NCI-H2029 (cell line): ENCODE data around the gene SEC14L5.
"Not testable (repeated sequence)": the region's sequence is repeated elsewhere in the genome, so short reads cannot be mapped to it uniquely, and the experiment has no call there.

ENCODE experiments used
- DNase-seq: peaks from one replicate; lab custom pipeline; 2025; lab: John Stamatoyannopoulos, UW

The SEC14L5 gene

GRCh38 chr16:4929619-4930018 lies 28.5 kb upstream of the SEC14L5 start:
- not testable (repeated sequence) for DNase-seq

GRCh38 chr16:4931381-4931780 lies 26.7 kb upstream of the SEC14L5 start:
- DNase-seq, result no peak

GRCh38 chr16:4933433-4933832 lies 24.7 kb upstream of the SEC14L5 start:
- no peak for DNase-seq

- no peak for DNase-seq
Observed at GRCh38 chr16:4933871-4934395, 24.2 kb upstream of the SEC14L5 start.

GRCh38 chr16:4934591-4934990 lies 23.5 kb upstream of the SEC14L5 start:
- no peak for DNase-seq

GRCh38 chr16:4935241-4935855 lies 22.8 kb upstream of the SEC14L5 start:
- DNase-seq, result no peak

- no peak for DNase-seq
Observed at GRCh38 chr16:4936181-4936990, 21.7 kb upstream of the SEC14L5 start.

- peak; percentile 60 for DNase-seq
Observed at GRCh38 chr16:4936991-4937781, 20.9 kb upstream of the SEC14L5 start, which contains the start of gene PPL. Gene PPL, minus strand, starts transcription at chr16:4937148. Its CDS starts 103 bp downstream, at chr16:4937045.

- no peak for DNase-seq
Observed at GRCh38 chr16:4937782-4938682, 20.1 kb upstream of the SEC14L5 start.

- DNase-seq, result no peak
Observed at GRCh38 chr16:4938683-4939030, 19.5 kb upstream of the SEC14L5 start.

- no peak for DNase-seq
Observed at GRCh38 chr16:4940719-4941118, 17.4 kb upstream of the SEC14L5 start.

GRCh38 chr16:4942481-4942880 lies 15.6 kb upstream of the SEC14L5 start:
- DNase-seq, result no peak

GRCh38 chr16:4944333-4945281 lies 13.5 kb upstream of the SEC14L5 start:
- DNase-seq, result peak; percentile 76

- DNase-seq, result no peak
Observed at GRCh38 chr16:4945560-4946502, 12.3 kb upstream of the SEC14L5 start.

- no peak for DNase-seq
Observed at GRCh38 chr16:4946917-4947316, 11.2 kb upstream of the SEC14L5 start.

GRCh38 chr16:4947722-4948503 lies 10.2 kb upstream of the SEC14L5 start:
- DNase-seq, result no peak

- no peak for DNase-seq
Observed at GRCh38 chr16:4948903-4949766, 9.0 kb upstream of the SEC14L5 start.
